Lower leg skin (tissue), 3 donors: Measurements from ENCODE around the gene C1orf21.

Experiments used
- CTCF ChIP-seq, 3 donors: fragments of 450-650 bp; IDR thresholded peaks; one replicate each; pipeline ENCODE4 v1.5.1; 2016; ENCODE audit warnings: antibody characterized with exemption in 3 of 3, mild to moderate bottlenecking in 3 of 3, moderate library complexity in 2 of 3
- POLR2A ChIP-seq, 2 donors: fragments of 450-650 bp; IDR thresholded peaks; one replicate each; pipeline ENCODE4 v1.6.1; 2016 to 2017; ENCODE audit warnings: antibody characterized with exemption in 2 of 2, mild to moderate bottlenecking in 1 of 2, moderate library complexity in 1 of 2

GRCh38 chr1:184588701-184589100 is 201.9 kb downstream of the C1orf21 start:
- no peak for TF ChIP-seq POLR2A (IDR thresholded peaks at IDR 0.05)
- no peak for TF ChIP-seq CTCF (IDR thresholded peaks at IDR 0.05)
